GM10847 (cell line): ENCODE measurements around the gene PDCD7.

Experiments
- POLR2A ChIP-seq: IDR thresholded peaks from 2 replicates; pipeline ENCODE4 v1.6.1; 2011; ENCODE audit not compliant: insufficient read length; ENCODE audit errors: extremely low read depth

The PDCD7 gene

DNA sequence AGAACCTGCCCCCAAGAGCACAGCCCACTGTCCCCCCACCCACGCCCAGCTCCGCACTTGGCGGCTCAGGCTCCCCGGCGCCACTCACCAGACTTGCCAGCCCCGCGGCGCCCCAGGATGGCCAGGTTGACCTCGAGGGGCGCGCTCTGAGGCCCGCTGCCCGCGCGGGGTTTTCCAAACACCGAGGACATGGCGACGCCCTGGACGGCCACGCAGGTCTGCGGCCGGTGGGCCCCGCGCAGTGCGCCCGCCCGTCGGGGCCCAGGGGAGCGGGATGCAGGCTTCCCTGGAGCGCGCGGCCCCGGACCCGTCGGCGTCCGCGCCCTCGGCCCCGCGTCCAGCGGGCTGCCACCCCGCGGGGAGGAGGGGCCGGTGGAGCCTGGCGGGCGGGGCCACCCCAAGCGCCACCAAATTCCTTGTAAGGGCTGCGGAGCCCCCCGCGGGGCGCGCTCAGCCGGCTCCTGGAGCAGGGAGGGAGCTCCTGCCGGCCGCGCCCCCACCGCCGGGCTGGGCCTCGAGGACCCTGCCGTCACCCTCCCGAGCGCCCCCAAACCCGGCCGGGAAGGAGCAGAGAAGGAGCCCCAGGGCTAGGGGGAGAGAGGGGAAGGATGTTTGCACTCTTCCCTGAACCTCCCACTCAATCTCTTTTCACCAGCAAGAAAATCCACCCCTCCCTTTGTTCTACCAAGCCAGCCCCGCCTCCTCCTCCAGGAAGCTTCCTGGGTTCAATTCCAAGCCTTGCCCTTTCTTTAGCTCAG lies 65.8 kb downstream of the PDCD7 start, which contains the start of gene RASL12:
Gene RASL12, minus strand, starts transcription at position 347 of the 758 bp plus-strand sequence. Its CDS starts 156 bp downstream, at position 191.
- no peak for TF ChIP-seq POLR2A
